ENCODE measurements around the gene TPM2. TPM values are rescaled to one million over a fixed set of nuclear protein-coding genes. Genes with fewer than 3 reads are reported as not detected.

The TPM2 gene
- total RNA-seq, 1 donor: 5.7 TPM

- no peak for DNase-seq (ENCODE audit: low read depth in 2 of 3, low spot score in 2 of 3)
Measured at GRCh38 chr9:35697486-35697885, 7.8 kb upstream of the TPM2 start.

DNA sequence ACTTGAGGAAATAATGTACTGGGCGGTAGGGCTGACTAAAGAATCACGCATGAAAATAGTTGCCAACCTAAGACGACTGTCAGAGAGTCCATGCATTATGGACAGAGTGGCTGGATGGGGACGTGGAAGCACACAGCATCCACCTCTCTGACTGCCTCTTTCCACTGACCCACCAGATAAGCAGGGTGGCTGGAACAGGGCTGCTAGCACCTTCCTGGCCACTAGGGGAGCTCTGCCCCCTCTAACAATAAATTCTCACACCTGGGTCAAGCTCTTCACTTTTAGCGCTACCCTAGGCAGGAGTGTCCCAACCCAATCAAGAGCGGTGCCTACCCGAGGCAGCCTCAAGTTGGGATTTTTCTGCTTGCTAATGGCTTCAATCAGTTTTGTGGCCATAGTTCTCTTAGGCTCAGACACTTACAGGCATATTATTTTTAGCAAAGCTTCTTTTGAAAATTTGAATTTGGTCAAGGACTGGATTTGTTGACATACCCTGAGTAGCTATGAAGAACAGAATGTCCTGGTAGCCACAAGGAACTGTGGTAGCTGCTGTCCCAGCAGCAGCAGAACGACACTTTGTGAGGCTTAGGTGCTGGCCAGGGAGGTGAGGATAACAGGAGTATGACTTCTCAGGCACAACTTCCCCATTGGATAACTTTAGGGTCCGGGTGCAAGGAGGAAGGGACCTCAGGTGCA lies 6.9 kb upstream of the TPM2 start:
- DNase-seq (ENCODE audit: low read depth in 2 of 3, low spot score in 2 of 3): peak; percentile 26 to 51 (median 44)

DNA sequence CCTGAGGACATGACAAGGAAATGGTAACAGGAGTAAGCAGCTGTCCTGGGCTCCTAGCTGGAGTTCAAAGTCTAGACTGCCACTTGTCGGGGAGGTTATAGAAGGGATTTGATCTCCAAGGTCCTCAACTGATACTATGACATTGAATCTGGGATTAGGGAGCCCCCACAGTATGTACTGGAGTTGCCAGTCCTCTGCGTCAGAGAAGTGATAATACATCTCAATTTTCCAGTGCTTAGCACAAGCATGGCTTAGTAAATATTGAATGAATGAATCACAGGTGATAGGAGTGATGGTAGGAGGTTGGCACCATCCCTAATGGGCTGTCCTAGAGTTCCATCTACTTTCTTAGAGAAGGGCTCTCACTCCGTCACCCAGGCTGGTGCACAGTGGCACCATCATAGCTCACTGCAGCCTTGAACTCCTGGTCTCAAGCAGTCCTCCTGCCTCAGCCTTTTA lies 6.2 kb upstream of the TPM2 start:
- DNase-seq (ENCODE audit: low read depth in 2 of 3, low spot score in 2 of 3): no peak

- DNase-seq (ENCODE audit: low read depth in 2 of 3, low spot score in 2 of 3): no peak
Measured at GRCh38 chr9:35691757-35692301, 2.1 kb upstream of the TPM2 start.

GRCh38 chr9:35691334-35691650 lies 1.6 kb upstream of the TPM2 start:
- no peak for DNase-seq (ENCODE audit: low read depth in 2 of 3, low spot score in 2 of 3)

- peak in 2 of 3 donors; percentile 21 to 39 for DNase-seq (ENCODE audit: low read depth in 2 of 3, low spot score in 2 of 3)
Measured at GRCh38 chr9:35690614-35691333, 1.0 kb upstream of the TPM2 start.

DNA sequence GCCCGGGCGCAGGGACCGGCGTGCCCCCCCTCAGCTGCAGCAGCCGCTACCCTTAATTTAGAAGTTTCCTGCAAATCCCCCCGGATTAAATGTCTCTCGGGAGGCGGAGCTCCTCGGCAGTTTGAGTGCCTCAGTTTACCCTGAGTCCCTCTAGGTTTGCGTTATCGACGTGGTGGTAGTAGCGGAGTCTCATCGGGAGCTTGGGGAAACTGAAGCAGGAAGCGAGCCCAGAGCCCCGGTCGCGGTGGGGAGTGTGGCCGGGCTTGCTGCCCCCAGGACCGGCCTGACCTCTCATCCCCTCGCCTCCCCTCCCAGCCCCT lies 529 bp upstream of the TPM2 start:
- no peak for DNase-seq (ENCODE audit: low read depth in 2 of 3, low spot score in 2 of 3)

DNA sequence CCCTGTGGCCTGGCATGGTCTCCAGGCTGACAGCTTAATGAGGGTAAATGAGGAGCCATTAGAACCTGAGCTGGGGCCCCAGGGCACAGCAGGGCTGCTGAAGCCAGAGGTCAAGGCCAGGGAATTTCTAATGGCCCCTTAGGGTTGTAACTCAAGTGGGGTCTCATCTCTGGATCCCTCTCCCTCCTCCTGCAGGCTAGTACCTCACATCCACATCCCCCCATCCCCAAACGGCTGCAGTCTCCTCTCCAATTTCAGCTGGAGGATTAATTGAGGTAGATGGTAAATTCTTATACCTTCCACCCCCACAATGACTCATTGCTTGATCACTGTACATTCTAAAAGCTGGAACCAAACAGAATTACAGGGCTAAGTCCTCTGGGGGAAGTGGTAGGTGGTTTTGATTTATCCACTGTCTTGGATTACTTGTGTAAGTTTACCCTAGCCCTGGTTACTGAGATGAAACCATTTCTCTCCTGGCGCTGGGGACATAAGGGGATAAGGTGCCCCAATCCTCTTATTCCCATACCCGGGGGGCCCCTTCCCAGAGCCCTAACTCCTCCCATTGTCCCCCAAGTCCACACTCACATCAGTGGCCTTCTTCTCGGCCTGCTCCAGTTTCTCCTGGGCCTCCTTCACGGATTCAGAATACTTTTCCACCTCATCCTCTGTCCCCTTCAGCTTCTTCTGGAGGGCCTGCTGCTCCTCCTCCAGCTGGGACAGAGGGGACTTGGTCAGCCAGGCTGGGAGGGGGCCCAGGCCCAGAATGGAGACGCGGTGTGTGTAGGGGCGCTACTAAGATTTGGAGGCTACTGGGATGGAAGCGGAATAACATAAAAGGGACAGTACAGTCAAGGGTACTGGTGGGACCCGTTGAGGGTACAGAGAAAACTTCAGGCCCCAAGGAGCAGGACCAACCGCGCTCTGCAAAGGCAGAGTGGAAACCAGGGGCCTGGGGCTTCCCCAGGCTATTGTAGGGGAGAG lies 875 bp downstream of the TPM2 start:
- DNase-seq (ENCODE audit: low read depth in 2 of 3, low spot score in 2 of 3): peak in 1 of 3 donors; percentile 33

DNA sequence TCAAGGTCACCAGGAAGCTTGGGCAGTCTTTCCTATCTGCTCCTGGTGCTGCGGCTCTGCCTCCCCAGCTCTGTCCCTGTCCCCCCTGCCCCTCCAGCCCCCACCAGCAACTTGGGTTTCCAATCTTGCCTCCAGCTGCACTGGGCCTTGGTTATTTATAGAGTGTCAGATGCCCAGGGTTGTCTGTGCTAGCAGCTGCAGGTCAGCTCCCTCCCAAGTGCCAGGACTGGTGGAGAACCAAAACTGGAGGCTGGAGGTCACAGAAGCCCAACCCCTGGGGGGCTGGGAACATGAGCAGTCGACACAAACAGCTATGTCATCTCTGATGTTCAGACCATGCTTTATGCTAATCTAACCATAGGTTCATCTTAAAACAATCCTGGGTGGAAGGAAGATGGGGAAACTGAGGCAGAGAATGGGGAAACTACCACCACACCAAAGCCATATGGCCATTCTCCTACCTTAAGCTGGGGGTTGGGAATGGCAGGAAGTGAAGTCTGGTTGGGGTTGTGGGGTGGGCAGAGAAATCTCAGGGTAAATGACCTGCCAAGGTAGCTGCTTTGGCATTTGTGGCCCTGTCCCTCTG lies 1.7 kb downstream of the TPM2 start:
- DNase-seq (ENCODE audit: low read depth in 2 of 3, low spot score in 2 of 3): no peak

GRCh38 chr9:35687306-35687705 lies 2.4 kb downstream of the TPM2 start:
- DNase-seq (ENCODE audit: low read depth in 2 of 3, low spot score in 2 of 3): no peak

DNA sequence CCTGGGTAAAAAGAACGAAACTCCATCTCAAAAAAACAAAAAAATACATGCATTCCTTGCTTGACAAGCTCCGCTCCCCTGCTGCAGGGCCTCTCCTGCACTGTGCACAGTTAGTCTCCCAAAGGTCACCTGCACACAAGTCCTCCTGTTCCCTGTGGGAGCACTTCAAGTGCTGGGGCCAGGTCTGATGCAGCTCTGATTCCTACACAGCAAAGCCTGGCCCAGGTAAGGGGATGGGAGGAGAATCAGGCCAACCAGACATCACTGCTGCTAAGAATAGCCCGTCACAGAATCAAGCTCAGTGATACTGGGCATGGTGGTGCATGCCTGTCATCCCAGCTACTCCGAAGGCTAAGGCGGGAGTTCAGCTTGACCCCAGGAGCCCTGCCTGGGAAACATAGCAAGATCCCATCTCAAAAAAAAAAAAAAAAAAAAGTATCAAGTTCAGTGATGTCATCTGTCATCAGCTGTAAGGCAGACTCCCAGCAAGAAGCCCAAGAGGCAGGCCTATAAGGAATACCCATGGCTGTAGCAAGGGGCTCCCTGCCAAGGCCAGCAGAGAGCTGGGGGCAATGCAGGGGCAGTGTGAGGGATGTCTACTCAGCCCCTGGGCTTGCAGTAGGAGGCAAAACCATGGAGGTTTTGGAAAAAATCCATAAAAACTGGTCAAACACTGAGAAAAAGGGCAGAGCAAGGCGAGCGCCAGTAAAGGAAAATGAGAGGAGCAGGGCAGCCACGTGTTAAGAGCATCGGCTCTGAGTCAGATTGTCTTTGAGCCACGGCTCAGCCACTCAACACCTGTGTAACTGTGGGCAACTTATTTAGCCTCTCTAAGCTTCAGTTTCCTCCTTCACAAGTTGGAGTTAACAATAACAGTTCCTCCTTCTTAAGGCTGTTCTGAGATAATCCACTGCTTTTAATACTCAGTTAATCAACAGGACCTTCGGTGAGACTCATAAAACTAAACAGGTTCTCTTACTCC lies 3.2 kb downstream of the TPM2 start:
- no peak for DNase-seq (ENCODE audit: low read depth in 2 of 3, low spot score in 2 of 3)

GRCh38 chr9:35685506-35685905 lies 4.2 kb downstream of the TPM2 start:
- no peak for DNase-seq (ENCODE audit: low read depth in 2 of 3, low spot score in 2 of 3)

- DNase-seq (ENCODE audit: low read depth in 2 of 3, low spot score in 2 of 3): no peak
Measured at GRCh38 chr9:35684921-35685320, 4.8 kb downstream of the TPM2 start.

- no peak for DNase-seq (ENCODE audit: low read depth in 2 of 3, low spot score in 2 of 3)
Measured at GRCh38 chr9:35683323-35683722, 6.4 kb downstream of the TPM2 start.

DNA sequence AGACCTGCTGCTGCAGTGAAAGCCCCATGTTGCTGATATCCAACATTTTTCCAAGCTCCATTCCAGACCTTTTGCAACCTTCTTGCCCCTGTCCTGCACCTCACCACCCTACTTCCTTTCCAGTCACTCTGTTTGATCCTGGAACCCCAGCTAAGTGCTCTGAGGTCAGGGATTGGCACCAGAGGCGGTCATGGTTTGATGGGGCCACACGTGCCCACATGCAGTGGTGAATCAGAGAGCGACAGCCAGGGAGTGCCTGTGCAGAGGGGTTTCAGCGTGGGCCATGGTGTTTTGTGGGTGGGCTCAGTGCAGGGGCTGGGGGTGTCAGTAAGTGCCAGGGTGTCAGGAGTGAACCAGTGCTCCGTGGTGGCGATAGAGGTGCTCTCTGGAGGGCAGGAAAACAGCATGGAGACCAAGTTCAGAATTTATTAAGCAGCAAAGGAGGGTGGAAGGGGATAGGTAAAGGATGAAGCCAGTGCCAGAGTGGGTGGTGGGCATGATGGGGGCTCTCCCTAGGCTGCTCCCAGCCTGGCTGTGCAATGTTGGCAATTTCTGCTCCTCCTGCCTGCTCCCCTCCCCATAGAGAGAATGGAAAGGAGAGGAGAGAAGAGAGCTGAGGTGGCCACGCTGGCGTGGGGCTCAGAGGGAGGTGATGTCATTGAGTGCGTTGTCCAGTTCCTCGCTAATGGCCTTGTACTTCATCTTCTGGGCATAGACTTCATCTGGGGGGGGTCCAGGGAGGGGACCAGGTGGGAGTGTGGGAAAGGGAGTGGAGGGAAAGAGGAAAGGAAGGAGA lies 7.0 kb downstream of the TPM2 start:
- no peak for DNase-seq (ENCODE audit: low read depth in 2 of 3, low spot score in 2 of 3)

DNA sequence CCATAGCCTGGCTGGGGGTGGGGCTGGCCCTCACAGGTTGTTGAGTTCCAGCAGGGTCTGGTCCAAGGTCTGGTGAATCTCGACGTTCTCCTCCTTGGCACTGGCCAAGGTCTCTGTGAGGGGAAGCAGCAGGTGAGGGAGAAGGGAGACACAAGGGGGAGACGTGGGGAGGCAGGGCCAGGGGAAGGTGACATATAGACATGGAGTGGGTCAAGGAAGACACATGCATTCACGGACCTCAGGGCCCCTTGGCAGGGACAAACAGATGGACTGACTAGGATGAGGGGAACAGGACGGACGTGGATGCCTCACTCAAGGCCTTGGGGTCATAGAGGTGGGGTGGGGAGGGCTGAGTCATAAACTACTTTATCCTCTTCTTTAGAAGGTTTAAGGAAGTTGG lies 7.7 kb downstream of the TPM2 start:
- DNase-seq (ENCODE audit: low read depth in 2 of 3, low spot score in 2 of 3): no peak

GRCh38 chr9:35681341-35682002 lies 8.3 kb downstream of the TPM2 start:
- DNase-seq (ENCODE audit: low read depth in 2 of 3, low spot score in 2 of 3): no peak

Data from hematopoietic multipotent progenitor cell (in vitro differentiated cells).